T-helper 22 cell (primary cell): ENCODE data around the gene ERBB4.

Experiments used
- DNase-seq: peaks from one replicate; pipeline ENCODE4 v3.0.0-alpha.2; 2020; ENCODE audit warnings: low read depth

The ERBB4 gene

GRCh38 chr2:211468877-211469663, 1069.5 kb downstream of the ERBB4 start:
- DNase-seq: no peak

DNA sequence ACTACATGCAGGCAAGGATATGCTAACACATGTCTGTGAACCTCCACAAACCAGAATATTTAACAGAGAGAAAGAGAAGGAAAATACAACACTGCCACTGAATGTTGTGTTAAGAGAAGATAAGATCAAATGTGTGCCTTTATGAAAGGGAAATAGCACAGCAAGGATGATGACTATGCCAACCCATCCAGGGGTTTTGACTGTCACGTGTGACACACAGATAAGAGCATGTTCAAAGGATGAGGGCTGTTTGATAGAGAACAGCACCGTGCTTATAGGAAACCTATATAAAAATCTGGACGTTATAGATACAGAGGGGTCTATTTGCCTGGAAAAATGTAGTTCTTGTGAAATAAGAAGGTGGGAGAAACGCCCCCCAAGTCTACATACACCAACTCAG, 1070.4 kb downstream of the ERBB4 start:
- no peak for DNase-seq

GRCh38 chr2:211463397-211463796, 1075.2 kb downstream of the ERBB4 start:
- DNase-seq: no peak

DNA sequence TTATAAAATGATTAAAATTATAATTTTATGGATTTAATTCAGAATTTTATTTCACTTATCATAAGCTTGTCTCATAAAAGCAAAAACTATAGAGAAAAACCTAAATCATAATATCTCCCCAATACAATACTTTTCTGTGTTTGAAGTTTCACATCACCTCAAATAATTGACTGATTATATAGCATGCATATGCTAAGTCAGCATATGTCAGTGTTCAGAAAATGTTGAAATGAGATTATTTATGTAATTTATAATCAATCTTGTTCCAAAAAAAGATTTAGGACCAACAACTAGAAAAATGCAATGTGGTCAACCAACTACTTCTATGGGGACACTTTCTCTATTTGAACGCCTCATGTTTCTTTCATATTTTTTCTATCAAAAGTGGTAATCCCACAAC, 1079.6 kb downstream of the ERBB4 start:
- no peak for DNase-seq

DNA sequence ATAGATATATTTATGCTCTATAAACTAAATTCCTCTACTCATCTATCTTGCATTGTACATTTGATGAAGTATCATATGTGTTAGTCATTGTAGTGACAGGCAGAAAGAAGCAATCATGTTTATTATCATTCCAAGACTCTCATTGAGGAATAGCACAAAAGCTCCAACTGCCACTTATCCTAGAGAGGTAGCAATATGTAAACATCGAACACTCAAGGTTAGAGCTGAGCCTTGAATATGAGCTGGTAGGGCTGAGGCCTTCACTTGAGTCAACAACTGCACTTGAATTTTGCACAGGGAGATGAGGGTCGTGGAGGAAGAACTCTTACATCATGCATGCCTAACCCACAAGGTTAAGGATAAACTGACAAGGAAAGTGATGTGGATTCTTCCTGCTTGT, 1081.3 kb downstream of the ERBB4 start:
- no peak for DNase-seq

- no peak for DNase-seq
Measured at GRCh38 chr2:211455216-211455841, 1083.3 kb downstream of the ERBB4 start.

DNA sequence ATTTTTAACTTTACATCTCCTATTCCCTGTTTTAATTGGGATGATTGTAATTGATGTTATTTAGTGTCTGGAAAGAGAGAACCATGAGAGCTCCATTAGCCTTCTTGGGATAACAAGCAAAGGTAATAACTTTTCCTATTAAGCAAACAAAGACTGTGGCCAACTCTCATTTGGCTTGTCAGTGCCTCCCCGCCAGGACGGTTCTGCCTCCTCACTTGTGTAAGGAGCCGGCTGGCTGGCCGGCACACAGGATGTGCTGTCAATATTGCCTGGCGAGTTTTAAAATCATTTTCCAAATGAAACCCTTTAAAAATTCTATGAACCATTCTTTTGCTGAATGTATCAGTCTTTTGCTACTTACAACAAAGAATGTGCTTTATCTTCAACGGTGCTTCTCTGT, 1083.9 kb downstream of the ERBB4 start:
- no peak for DNase-seq

DNA sequence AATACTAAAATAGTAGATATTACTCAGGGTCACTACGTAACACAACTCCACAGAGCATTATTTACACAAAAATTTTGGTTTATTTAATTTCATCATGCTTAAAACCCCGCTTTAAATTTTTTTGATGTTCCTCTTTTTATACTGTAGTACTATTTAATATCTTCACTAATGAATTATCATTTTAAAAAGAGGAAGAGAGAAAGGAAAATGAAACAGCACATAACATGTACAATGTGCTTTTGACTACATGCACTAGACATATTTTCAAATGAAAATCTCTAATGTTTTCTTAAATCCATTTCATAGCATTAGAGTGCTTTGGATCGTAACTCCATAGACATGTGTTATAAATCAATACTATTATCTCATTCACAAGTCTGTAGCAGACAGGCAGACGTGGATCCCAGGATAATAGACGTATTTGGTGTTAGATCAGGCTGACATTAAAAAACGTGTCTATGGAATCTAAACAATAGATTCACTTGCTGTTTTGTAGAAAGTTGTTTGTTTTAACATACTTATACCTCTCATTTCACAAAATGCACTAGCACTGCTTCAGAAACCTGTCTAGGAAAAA, 1085.2 kb downstream of the ERBB4 start:
- no peak for DNase-seq

GRCh38 chr2:211451642-211452041, 1087.0 kb downstream of the ERBB4 start:
- no peak for DNase-seq

- DNase-seq: no peak
Measured at GRCh38 chr2:211449819-211450218, 1088.8 kb downstream of the ERBB4 start.

GRCh38 chr2:211447548-211447947, 1091.1 kb downstream of the ERBB4 start:
- DNase-seq: no peak

DNA sequence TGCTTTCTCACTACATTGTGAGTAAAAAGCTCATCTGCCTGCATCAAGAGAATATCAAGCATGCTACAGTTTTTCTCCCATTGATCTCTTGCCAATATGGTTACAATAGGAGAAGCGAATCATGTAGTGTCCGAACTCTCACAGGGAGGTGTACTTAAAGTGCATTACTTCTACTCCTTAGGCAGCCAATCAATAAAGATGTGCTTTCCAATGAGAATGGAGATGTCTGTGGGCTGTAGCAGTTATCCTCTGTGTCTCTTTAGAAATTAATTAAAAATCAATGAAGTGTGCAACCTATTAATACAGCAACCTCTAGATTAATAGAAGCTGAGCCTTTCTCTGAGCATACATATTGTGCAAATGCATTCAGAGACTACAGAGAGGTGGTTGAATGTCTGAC, 1098.5 kb downstream of the ERBB4 start:
- DNase-seq: no peak

- no peak for DNase-seq
Measured at GRCh38 chr2:211439011-211439410, 1099.6 kb downstream of the ERBB4 start.

- DNase-seq: no peak
Measured at GRCh38 chr2:211437396-211437795, 1101.2 kb downstream of the ERBB4 start.

GRCh38 chr2:211436182-211436581, 1102.4 kb downstream of the ERBB4 start:
- DNase-seq: no peak

- no peak for DNase-seq
Measured at GRCh38 chr2:211435331-211435730, 1103.3 kb downstream of the ERBB4 start.

DNA sequence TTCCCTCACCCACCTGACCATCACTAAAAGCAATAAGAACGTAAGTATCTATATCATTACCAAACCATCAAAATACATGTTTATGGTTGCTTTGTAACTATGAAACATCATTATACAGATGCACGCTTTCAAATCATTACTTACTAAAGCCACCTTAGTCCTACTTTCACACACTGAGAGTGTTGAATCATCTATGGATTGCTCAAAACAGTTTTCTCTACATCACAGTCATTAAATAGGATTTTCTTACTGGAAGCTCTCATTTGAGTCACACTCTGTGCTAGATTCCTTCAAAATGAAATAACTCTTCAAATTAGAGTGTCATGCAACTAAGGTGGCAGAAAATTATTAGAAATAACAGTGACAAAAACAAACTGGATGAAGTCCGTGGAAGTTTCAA, 1103.8 kb downstream of the ERBB4 start:
- no peak for DNase-seq

GRCh38 chr2:211429256-211429920, 1109.2 kb downstream of the ERBB4 start:
- DNase-seq: no peak

- no peak for DNase-seq
Measured at GRCh38 chr2:211426240-211426639, 1112.4 kb downstream of the ERBB4 start.

- DNase-seq: no peak
Measured at GRCh38 chr2:211423018-211423417, 1115.6 kb downstream of the ERBB4 start.

DNA sequence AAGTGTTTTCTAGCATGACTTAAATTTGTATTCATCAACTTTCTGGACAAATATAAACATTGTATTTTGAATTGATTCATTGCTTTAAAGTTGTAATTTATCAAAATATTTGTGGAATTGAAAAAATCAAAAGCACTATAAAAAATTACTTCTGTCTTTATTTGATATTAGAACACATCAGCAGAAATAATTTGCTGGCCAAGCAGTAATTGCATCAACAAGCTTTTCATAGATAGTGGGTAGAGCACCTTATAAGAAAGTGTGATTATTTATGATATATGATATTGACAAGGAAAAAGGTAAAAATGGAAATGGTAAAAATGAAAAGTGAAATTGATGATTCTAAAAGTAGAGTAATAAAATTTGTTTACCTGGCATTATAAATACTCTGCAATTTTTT, 1121.1 kb downstream of the ERBB4 start:
- DNase-seq: no peak

GRCh38 chr2:211416373-211416772, 1122.2 kb downstream of the ERBB4 start:
- no peak for DNase-seq

DNA sequence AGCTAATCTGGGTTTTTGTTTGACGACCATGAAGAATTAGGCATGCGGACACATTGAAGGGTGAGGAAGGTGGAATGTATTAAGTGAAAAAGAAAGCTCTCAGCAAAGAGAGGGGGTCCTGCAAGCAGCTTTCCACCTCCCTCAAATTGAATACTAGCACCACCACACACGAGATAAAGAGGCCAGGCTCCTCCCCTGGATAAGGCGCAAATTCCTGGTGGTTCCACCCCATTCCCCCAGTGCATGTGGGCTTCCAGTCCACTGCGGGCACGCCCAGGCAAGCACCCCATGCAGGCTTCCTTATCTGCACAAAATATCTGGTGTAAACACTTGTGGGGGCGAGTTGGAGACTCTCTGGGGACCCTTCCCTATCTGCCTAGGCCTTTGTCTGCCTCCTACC, 1124.9 kb downstream of the ERBB4 start:
- no peak for DNase-seq
